ENCODE data around the gene PRTN3. TPM values are rescaled to one million over a fixed set of nuclear protein-coding genes. Genes with fewer than 3 reads are reported as not detected.

PRTN3 gene
- total RNA-seq, 1 donor from 2014 or later = not detected

- Histone ChIP-seq H3K4me1 (no peaks in the 10 kb centered on the region), H3K36me3 (peaks cover 79% of the 10 kb centered on the region), H3K4me3 (no peak overlapping the region), H3K27me3 (ENCODE audit: low read depth) (no peaks in the 10 kb centered on the region), H3K9me3 (replicated peaks) (no peaks in the 10 kb centered on the region), H3K27ac (replicated peaks) (no peak overlapping the region)
- intact Hi-C loops (cut with micrococcal nuclease) = no loop called here
- no peak for DNase-seq
- no peak for TF ChIP-seq CTCF (IDR thresholded peaks at IDR 0.05; ENCODE audit: borderline replicate concordance)
These were observed 42.2 kb downstream of the PRTN3 start for GRCh38 chr19:882871-883497.

GRCh38 chr19:883661-884211 lies 42.9 kb downstream of the PRTN3 start:
- H3K36me3 ChIP-seq = peaks cover 85% of the 10 kb centered on the region
- TF ChIP-seq CTCF (IDR thresholded peaks at IDR 0.05; ENCODE audit: borderline replicate concordance) = no peak
- no peak for DNase-seq
- no peak overlapping the region for H3K4me3 ChIP-seq
- no peaks in the 10 kb centered on the region for H3K27me3 ChIP-seq (ENCODE audit: low read depth)
- no peak overlapping the region for H3K27ac ChIP-seq (replicated peaks)
- intact Hi-C loops (cut with micrococcal nuclease) = no loop called here
- no peaks in the 10 kb centered on the region for H3K9me3 ChIP-seq (replicated peaks)
- no peaks in the 10 kb centered on the region for H3K4me1 ChIP-seq

GRCh38 chr19:884420-885211 lies 43.8 kb downstream of the PRTN3 start:
- H3K4me3 ChIP-seq = no peak overlapping the region
- no peaks in the 10 kb centered on the region for H3K4me1 ChIP-seq
- H3K9me3 ChIP-seq (replicated peaks) = no peaks in the 10 kb centered on the region
- no peaks in the 10 kb centered on the region for H3K27me3 ChIP-seq (ENCODE audit: low read depth)
- H3K36me3 ChIP-seq = peaks cover 91% of the 10 kb centered on the region
- DNase-seq = no peak
- H3K27ac ChIP-seq (replicated peaks) = no peak overlapping the region
- TF ChIP-seq CTCF (IDR thresholded peaks at IDR 0.05; ENCODE audit: borderline replicate concordance) = no peak
- intact Hi-C loops (cut with micrococcal nuclease) = no loop called here

- Histone ChIP-seq H3K27ac (replicated peaks) (no peak overlapping the region), H3K36me3 (peaks cover 87% of the 10 kb centered on the region), H3K9me3 (replicated peaks) (no peaks in the 10 kb centered on the region), H3K4me1 (no peaks in the 10 kb centered on the region), H3K27me3 (ENCODE audit: low read depth) (no peaks in the 10 kb centered on the region), H3K4me3 (no peak overlapping the region)
- TF ChIP-seq CTCF (IDR thresholded peaks at IDR 0.05; ENCODE audit: borderline replicate concordance) = no peak
- intact Hi-C loops (cut with micrococcal nuclease) = no loop called here
- no peak for DNase-seq
These were observed 44.9 kb downstream of the PRTN3 start for GRCh38 chr19:885536-886224.

- Histone ChIP-seq H3K4me1 (peaks cover 3% of the 10 kb centered on the region), H3K9me3 (replicated peaks) (no peaks in the 10 kb centered on the region), H3K27ac (replicated peaks) (no peak overlapping the region), H3K27me3 (ENCODE audit: low read depth) (no peaks in the 10 kb centered on the region), H3K36me3 (peaks cover 73% of the 10 kb centered on the region), H3K4me3 (no peak overlapping the region)
- intact Hi-C loops (cut with micrococcal nuclease) = no loop called here
- DNase-seq = no peak
- TF ChIP-seq CTCF (IDR thresholded peaks at IDR 0.05; ENCODE audit: borderline replicate concordance) = no peak
These were observed 46.3 kb downstream of the PRTN3 start for GRCh38 chr19:887072-887471.
